ENCODE data around the gene ACYP2.
"Not testable (repeated sequence)": the region's sequence is repeated elsewhere in the genome, so short reads cannot be mapped to it uniquely, and the experiment has no call there.

The ACYP2 gene

GRCh38 chr2:54115284-54116137 is at the start of gene ACYP2:
Gene ACYP2, plus strand, starts transcription at chr2:54115615.
- no peak for TF ChIP-seq CTCF (IDR thresholded peaks at IDR 0.05; ENCODE audit: unreplicated experiment in 3 of 3)
- H3K4me1 Mint-ChIP-seq, result peaks cover 7% of the 10 kb centered on the region
- H3K4me3 Mint-ChIP-seq, result peak within 1 kb of the TSS; percentile 92 to 97 (median 92)
- H3K27ac Mint-ChIP-seq, result peak within 1 kb of the TSS; percentile 99 to 100 (median 99)
- no peaks in the 10 kb centered on the region for H3K27me3 Mint-ChIP-seq (ENCODE audit: low read depth)
- H3K36me3 Mint-ChIP-seq (ENCODE audit: low read depth), result peaks cover 11% of the 10 kb centered on the region
- peaks cover 5% of the 10 kb centered on the region for H3K9me3 Mint-ChIP-seq

GRCh38 chr2:54065891-54066290 is 49.5 kb upstream of the ACYP2 start:
- Mint-ChIP-seq H3K4me1 (peaks cover 6% of the 10 kb centered on the region), H3K36me3 (ENCODE audit: low read depth) (peaks cover 4% of the 10 kb centered on the region), H3K27me3 (ENCODE audit: low read depth) (no peaks in the 10 kb centered on the region), H3K9me3 (peaks cover 2% of the 10 kb centered on the region), H3K4me3 (no peak overlapping the region), H3K27ac (no peak overlapping the region)
- no peak for TF ChIP-seq CTCF (IDR thresholded peaks at IDR 0.05; ENCODE audit: unreplicated experiment in 3 of 3)

- H3K27me3 Mint-ChIP-seq (ENCODE audit: low read depth), result no peaks in the 10 kb centered on the region
- TF ChIP-seq CTCF (IDR thresholded peaks at IDR 0.05; ENCODE audit: unreplicated experiment in 3 of 3), result no peak
- peaks cover 5% of the 10 kb centered on the region for H3K36me3 Mint-ChIP-seq (ENCODE audit: low read depth)
- H3K4me1 Mint-ChIP-seq, result no peaks in the 10 kb centered on the region
- no peak overlapping the region for H3K27ac Mint-ChIP-seq
- no peak overlapping the region for H3K4me3 Mint-ChIP-seq
- H3K9me3 Mint-ChIP-seq, result no peaks in the 10 kb centered on the region
These were observed 47.5 kb upstream of the ACYP2 start for GRCh38 chr2:54067851-54068375.

DNA sequence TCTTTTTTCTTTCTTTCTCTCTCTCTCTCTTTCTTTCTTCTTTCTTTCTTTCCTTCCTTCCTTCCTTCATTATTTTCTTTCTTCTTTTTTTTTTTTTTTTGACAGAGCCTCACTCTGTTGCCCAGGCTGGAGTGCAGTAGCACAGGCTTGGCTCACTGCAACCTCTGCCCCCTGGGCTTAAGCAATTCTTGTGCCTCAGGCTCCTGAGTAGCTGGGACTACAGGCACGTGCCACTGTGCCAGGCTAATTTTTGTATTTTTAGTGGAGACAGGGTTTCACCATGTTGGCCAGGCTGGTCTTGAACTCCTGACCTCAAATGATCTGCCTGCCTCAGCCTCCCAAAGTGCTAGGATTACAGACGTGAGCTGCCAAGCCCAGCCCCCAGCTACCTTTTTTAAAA is 42.9 kb upstream of the ACYP2 start:
- not testable (repeated sequence) for H3K27me3 Mint-ChIP-seq (ENCODE audit: low read depth); H3K27ac Mint-ChIP-seq; H3K9me3 Mint-ChIP-seq; H3K36me3 Mint-ChIP-seq (ENCODE audit: low read depth); H3K4me3 Mint-ChIP-seq; H3K4me1 Mint-ChIP-seq

DNA sequence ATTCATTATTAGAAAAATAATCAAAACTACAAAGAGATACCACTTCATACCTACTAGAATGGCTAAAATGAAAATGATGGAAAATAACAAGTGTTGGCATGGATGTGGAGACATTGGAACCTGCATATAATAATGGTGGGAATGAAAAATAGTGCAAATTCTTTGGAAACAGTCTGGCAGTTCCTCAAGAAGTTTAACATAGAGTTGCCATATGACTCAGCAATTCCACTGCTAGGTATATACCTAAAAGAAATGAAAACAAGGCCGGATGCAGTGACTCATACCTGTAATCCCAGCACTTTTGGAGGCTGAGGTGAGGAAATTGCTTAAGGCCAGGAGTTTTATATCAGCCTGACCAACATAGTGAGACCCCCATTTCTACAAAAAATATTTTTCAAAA is 41.6 kb upstream of the ACYP2 start:
- no peaks in the 10 kb centered on the region for H3K4me1 Mint-ChIP-seq
- TF ChIP-seq CTCF (IDR thresholded peaks at IDR 0.05; ENCODE audit: unreplicated experiment in 3 of 3), result no peak
- H3K9me3 Mint-ChIP-seq, result no peaks in the 10 kb centered on the region
- H3K36me3 Mint-ChIP-seq (ENCODE audit: low read depth), result peaks cover 5% of the 10 kb centered on the region
- H3K4me3 Mint-ChIP-seq, result no peak overlapping the region
- H3K27me3 Mint-ChIP-seq (ENCODE audit: low read depth), result no peaks in the 10 kb centered on the region
- H3K27ac Mint-ChIP-seq, result no peak overlapping the region

GRCh38 chr2:54074606-54075341 is 40.6 kb upstream of the ACYP2 start:
- H3K4me1 Mint-ChIP-seq, result no peaks in the 10 kb centered on the region
- H3K27ac Mint-ChIP-seq, result no peak overlapping the region
- peaks cover 5% of the 10 kb centered on the region for H3K36me3 Mint-ChIP-seq (ENCODE audit: low read depth)
- no peak overlapping the region for H3K4me3 Mint-ChIP-seq
- H3K9me3 Mint-ChIP-seq, result no peaks in the 10 kb centered on the region
- H3K27me3 Mint-ChIP-seq (ENCODE audit: low read depth), result no peaks in the 10 kb centered on the region
- TF ChIP-seq CTCF (IDR thresholded peaks at IDR 0.05; ENCODE audit: unreplicated experiment in 3 of 3), result no peak

All from nephron (organoid).